Measurements from ENCODE around the gene KLK6.
"Not testable (repeated sequence)": the region's sequence is repeated elsewhere in the genome, so short reads cannot be mapped to it uniquely, and the experiment has no call there.

Gene KLK6

DNA sequence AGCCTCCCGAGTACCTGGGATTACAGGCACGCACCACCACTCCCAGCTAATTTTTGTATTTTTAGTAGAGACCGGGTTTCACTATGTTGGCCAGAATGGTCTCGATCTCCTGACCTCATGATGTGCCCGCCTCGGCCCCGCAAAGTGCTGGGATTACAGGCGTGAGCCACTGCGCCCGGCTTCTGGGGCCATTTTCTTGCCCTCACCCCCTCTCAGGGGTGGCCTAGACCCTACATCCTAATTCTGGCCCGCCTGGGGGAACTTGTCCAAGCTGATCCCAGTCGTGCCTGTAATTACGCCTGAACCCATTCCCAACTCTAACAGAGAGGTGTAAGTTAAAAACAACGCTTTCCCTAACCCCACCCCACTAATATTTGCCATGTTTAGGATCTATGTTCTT lies 15.0 kb upstream of the KLK6 start:
- DNase-seq = not testable (repeated sequence)

- no peak for DNase-seq
Measured at GRCh38 chr19:50983625-50984292, 14.4 kb upstream of the KLK6 start, which contains the start of gene KLK7. TSS of gene KLK7 (minus strand) at chr19:50983917. CDS start at chr19:50982399, 1,518 bp downstream.

GRCh38 chr19:50982186-50982585 lies 12.8 kb upstream of the KLK6 start:
- DNase-seq = no peak

GRCh38 chr19:50981587-50982146 lies 12.3 kb upstream of the KLK6 start:
- no peak for DNase-seq

- no peak for DNase-seq
Measured at GRCh38 chr19:50980208-50980607, 10.8 kb upstream of the KLK6 start.

DNA sequence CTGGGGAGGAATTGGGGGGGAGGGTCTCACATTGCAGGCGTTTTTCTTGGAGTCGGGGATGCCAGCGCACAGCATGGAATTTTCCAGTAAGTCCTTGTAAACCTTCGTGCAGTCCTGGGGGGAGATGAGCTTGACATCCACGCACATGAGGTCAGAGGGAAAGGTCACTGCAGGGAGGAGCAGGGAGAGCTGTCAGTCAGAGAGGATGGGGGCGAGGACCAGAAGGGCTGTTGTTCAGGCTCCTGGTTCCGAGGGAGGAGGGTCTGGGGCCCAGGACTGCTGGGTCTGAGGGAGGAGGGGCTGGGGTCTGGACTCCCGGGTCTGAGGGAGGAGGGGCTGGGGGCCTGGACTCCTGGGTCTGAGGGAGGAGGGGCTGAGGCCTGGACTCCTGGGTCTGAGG lies 10.4 kb upstream of the KLK6 start:
- no peak for DNase-seq

DNA sequence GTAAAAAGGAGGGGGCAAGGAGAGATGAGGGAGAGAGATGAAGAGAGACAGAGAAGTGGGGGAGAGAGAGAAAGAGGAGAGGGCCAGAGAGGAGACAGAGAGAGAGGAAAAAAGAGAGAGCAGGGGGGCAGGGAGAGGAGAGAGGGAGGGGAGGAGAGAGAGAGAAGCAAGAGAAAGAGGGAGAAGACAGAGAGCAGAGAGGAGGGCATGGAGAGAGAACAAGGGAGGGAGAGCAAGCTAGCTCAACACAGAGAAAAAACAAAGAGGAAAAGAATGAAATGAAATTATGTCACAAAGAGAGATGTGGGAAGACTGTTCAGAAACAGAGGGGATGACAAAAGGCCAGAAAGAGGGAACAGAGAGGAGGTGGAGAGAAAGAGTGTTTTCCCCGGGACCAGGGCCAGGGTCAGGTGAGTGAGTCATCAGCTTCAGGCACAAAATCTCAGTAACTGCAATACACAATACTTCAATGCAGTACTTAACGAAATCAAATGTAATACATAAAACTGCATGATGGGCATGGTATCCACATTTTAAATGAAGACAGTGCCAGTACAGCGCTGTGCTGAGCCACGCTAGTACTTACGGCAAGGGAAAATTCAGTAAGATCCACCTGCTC lies 9.5 kb upstream of the KLK6 start:
- DNase-seq = no peak

DNA sequence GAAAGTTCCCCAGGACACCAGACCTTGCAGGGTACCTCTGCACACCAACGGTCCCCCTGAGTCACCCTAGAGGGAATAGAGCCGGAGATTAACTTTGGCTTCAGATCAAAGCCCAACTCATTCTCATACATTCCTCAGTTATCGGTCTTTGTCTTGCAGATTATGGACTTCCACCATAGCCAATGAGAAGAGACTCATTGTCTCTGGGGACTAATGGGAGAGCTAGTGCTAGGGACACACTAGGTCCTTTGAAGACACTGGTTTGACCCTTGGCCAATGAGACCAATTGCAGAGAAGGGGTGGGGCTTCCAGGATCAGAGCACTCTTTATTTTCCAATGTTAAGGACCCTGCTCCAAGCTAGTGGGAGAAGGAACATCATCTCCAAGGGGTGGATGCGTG lies 8.2 kb upstream of the KLK6 start:
- DNase-seq = no peak

DNA sequence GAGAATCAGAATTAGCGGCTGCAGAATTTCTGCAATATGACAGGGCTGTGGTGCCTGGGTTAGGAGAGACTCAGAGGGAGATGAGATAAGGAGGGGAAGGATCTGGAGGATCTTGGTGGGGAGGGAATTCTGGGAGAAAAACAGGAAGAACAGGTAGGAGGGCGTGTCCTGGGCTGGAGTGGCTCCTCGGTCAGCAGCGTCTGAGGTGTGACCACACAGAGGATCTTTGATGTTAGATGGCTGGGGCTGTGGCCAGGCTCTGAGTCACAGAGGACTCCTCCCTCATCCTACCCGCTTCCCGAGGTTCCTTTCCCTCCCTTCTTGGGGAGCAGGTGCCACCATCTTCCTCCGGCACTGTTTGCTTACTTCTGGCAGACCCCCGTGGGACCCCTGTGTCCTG lies 6.4 kb upstream of the KLK6 start:
- DNase-seq = no peak

DNA sequence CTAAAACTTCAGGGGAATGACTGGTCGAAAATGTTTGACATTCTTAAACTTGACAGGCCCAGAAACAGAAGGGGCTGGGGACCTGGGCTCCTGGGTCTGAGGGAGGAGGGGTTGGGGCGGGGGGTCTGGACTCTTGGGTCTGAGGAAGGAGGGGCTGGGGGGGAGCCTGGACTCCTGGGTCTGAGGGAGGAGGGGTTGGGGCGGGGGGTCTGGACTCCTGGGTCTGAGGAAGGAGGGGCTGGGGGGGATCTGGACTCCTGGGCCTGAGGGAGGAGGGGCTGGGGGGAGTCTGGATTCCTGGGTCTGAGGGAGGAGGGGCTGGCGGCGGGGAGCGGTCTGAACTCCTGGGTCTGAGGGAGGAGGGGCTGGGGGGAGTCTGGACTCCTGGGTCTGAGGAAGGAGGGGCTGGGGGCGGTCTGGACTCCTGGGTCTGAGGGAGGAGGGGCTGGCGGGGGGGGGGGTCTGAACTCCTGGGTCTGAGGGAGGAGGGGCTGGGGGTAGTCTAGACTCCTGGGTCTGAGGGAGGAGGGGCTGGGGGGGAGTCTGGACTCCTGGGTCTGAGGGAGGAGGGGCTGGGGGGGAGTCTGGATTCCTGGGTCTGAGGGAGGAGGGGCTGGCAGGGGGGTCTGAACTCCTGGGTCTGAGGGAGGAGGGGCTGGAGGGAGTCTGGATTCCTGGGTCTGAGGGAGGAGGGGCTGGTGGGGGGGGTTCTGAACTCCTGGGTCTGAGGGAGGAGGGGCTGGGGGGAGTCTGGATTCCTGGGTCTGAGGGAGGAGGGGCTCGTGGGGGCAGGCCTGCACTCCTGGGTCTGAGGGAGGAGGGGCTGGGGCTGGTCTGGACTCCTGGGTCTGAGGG lies 5.5 kb upstream of the KLK6 start:
- DNase-seq = no peak

DNA sequence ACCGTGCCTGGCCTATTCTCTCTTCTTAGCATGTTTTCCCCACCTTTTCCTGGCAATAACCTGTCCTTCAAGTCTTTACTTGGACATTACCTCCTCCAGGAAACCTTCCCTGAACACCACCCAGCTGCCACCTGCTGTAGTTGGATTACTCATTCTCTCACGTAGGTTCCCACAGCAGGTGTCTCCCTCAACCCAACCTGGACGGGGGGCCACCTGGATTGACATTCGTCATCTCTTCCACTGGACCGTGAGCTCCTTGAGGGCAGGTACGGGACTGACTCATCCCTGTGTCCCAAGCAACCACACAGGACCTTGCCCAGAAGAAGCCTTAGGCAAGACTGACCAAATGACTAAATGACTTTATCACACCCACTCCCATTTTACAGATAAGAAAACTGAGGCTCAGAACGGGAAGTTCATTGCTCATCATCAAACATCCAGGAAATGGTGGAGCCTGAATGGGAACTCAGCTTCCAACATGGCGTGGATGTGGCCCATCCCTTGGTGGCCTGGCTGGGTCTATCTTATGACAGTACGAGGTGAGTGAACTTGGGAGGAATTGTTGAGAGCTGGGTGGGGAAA lies 3.5 kb upstream of the KLK6 start:
- no peak for DNase-seq

DNA sequence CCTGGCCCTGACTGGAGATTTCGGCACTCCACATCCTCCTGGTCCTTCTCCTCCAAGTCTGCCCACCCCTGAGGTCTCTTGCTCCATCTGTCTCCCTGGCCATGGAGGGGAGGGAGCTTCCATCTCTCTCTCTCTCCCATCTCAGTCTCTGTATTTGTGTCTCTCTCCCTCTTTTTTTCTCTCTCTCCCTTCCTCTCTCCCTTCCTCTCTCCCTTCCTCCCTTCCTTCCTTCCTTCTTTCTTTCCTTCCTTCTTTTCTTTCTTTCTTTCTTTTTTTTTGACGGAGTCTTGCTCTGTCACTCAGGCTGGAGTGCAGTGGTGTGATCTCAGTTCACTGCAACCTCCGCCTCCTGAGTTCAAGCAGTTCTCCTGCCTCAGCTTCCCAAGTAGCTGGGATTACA lies 419 bp upstream of the KLK6 start:
- DNase-seq = not testable (repeated sequence)

- no peak for DNase-seq
Measured at GRCh38 chr19:50968716-50969412, 527 bp downstream of the KLK6 start.

GRCh38 chr19:50967929-50968715 lies 1.3 kb downstream of the KLK6 start:
- no peak for DNase-seq

GRCh38 chr19:50964266-50964665 lies 5.1 kb downstream of the KLK6 start:
- DNase-seq = no peak

DNA sequence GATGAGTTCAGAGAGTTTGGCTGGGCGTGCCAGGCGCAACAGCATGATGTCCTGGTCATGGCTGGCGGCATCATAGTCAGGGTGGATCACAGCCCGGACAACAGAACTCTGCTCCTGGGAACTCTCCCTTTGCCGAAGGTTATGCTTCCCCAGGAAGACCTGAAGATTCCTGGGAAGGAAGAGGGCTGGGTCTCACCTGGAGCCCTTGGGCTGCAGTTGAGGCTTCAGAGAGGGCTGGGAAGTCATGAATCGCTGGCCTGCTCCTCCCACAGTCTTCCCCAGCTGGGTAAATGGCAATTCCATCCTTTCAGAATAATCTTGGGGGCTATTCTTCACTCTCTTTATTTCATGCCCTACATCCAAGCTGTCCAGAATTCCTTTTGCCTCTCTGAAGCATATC lies 6.0 kb downstream of the KLK6 start:
- no peak for DNase-seq

DNA sequence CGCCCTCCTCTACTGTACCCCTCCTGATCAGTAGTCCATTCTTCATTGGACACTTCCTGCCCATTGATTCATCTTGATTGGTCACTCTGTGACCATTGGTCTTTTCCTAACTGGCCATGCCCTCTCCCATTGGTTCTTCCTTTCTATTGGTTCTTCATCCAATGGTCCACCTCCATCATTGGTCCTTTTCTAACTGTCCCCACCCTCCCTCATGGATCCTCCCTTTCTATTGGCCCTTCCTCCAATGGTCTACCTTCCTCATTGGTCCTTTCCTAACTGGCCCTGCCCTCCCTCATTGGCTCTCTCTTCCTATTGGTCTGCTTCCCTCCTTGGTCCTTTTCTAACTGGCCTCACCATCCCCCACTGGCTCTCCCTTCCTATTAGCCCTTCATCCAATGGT lies 7.1 kb downstream of the KLK6 start:
- DNase-seq = no peak

GRCh38 chr19:50959731-50960500 lies 9.5 kb downstream of the KLK6 start:
- DNase-seq = no peak

- no peak for DNase-seq
Measured at GRCh38 chr19:50957587-50957986, 11.8 kb downstream of the KLK6 start.

GRCh38 chr19:50952910-50953309 lies 16.5 kb downstream of the KLK6 start, which contains the start of gene KLK5:
TSS of gene KLK5 (minus strand) at chr19:50953038. CDS start at chr19:50952657, 381 bp downstream.
- DNase-seq = no peak

GRCh38 chr19:50949861-50950260 lies 19.5 kb downstream of the KLK6 start:
- no peak for DNase-seq

All from activated CD4-positive, alpha-beta T cell treated with anti-CD3 and anti-CD28 coated beads, Interleukin-10, Interleukin-2, amounts not matched to agents 100 ng/mL and 50 ng/mL, durations not matched to agents 16 hours and 8 hours (primary cell).